SK-N-SH (cell line): Measurements from ENCODE around the gene MIXL1. TPM values are rescaled to one million over a fixed set of nuclear protein-coding genes. Genes with fewer than 3 reads are reported as not detected.

Experiments used
- CTCF ChIA-PET: fragments of 300-600, 350-600 bp; formaldehyde crosslinking; extraction: SDS; loops from one replicate; lab custom pipeline; 2021; lab: Yijun Ruan, JAX
- POLR2A ChIA-PET: fragments of 350-600 bp; sonication (Branson Sonifier 250); formaldehyde crosslinking; extraction: SDS; loops from one replicate; lab custom pipeline; 2020; ENCODE audit warnings: antibody characterized with exemption, inconsistent platforms; lab: Yijun Ruan, JAX
- DNase-seq: peaks from one replicate; pipeline ENCODE4 v3.0.0; 2012
- H2AFZ ChIP-seq: fragments of 200-600 bp; sonication (generic); 2 replicates; pipeline ENCODE4 v1.8.1; 2016; ENCODE audit warnings: antibody characterized with exemption, mild to moderate bottlenecking, low read depth
- H3F3A ChIP-seq: fragments of 200-600 bp; sonication (generic); replicated peaks from 2 replicates; pipeline ENCODE3; 2016; ENCODE audit warnings: antibody characterized with exemption, mild to moderate bottlenecking; ENCODE audit not compliant: insufficient read depth
- H3K27ac ChIP-seq, 2 experiments: fragments of 200-500 bp in 1 of 2; fragments of 200-600 bp in 1 of 2; sonication (Bioruptor generic) in 1 of 2; sonication (generic), shearing (Covaris generic) in 1 of 2; 2 replicates each; pipeline versions ENCODE4 v1.5.1 to v1.6.1; 2014 to 2016; ENCODE audit warnings: low read depth in 2 of 2, inconsistent platforms in 1 of 2, low read length in 1 of 2, mild to moderate bottlenecking in 1 of 2, mixed read lengths in 1 of 2
- H3K27me3 ChIP-seq: fragments of 200-600 bp; sonication (generic), shearing (Covaris generic); 2 replicates; pipeline ENCODE4 v1.6.1; 2016; ENCODE audit warnings: mixed run types; ENCODE audit not compliant: insufficient read depth
- H3K36me3 ChIP-seq, 2 experiments: fragments of 200-500 bp in 1 of 2; fragments of 200-600 bp in 1 of 2; sonication (Bioruptor generic) in 1 of 2; sonication (generic) in 1 of 2; replicated peaks in 1 of 2; 2 replicates each; pipeline versions ENCODE3 to v1.5.1; 2014 to 2016; ENCODE audit warnings: low read length in 1 of 2, mild to moderate bottlenecking in 1 of 2; ENCODE audit not compliant: insufficient read depth in 2 of 2, control insufficient read depth in 1 of 2
- H3K4me1 ChIP-seq, 2 experiments: fragments of 200-500 bp in 1 of 2; fragments of 200-600 bp in 1 of 2; sonication (Bioruptor generic) in 1 of 2; sonication (generic), shearing (Covaris generic) in 1 of 2; 2 replicates each; pipeline versions ENCODE4 v1.5.1 to v1.6.1; 2014 to 2016; ENCODE audit warnings: low read depth in 1 of 2, low read length in 1 of 2, mixed run types in 1 of 2; ENCODE audit not compliant: insufficient read depth in 2 of 2, control insufficient read depth in 1 of 2
- H3K4me2 ChIP-seq: fragments of 200-600 bp; sonication (generic), shearing (Covaris generic); 2 replicates; pipeline ENCODE4 v1.6.1; 2017; ENCODE audit warnings: mixed run types
- H3K4me3 ChIP-seq, 2 experiments: fragments of 200-500 bp in 1 of 2; fragments of 200-600 bp in 1 of 2; sonication (Bioruptor generic) in 1 of 2; sonication (generic), shearing (Covaris generic) in 1 of 2; 2 replicates each; pipeline versions ENCODE4 v1.5.1 to v1.8.1; 2014 to 2016; ENCODE audit warnings: low read depth in 2 of 2, inconsistent platforms in 1 of 2, low read length in 1 of 2, mild to moderate bottlenecking in 1 of 2, mixed read lengths in 1 of 2, moderate library complexity in 1 of 2
- H3K79me2 ChIP-seq: fragments of 200-600 bp; sonication (generic); 2 replicates; pipeline ENCODE4 v1.8.1; 2017; ENCODE audit warnings: mild to moderate bottlenecking; ENCODE audit not compliant: insufficient read depth
- H3K9ac ChIP-seq: fragments of 200-600 bp; sonication (generic); 2 replicates; pipeline ENCODE4 v1.6.1; 2017; ENCODE audit warnings: mixed run types
- H3K9me2 ChIP-seq: fragments of 200-600 bp; sonication (generic); 2 replicates; pipeline ENCODE4 v1.6.1; 2017; ENCODE audit warnings: mixed run types
- H3K9me3 ChIP-seq: fragments of 200-600 bp; sonication (generic); 2 replicates; pipeline ENCODE4 v1.6.1; 2017; ENCODE audit warnings: mixed run types, mild to moderate bottlenecking, moderate library complexity
- H4K20me1 ChIP-seq: fragments of 200-600 bp; sonication (generic); 2 replicates; pipeline ENCODE4 v1.6.1; 2017; ENCODE audit warnings: mild to moderate bottlenecking, mixed run types; ENCODE audit not compliant: insufficient read depth
- CHD2 ChIP-seq: fragments of 150-350 bp; IDR thresholded peaks from 2 replicates; pipeline ENCODE4 v1.6.1; 2018; ENCODE audit warnings: low read length; ENCODE audit not compliant: partially characterized antibody
- ELF1 ChIP-seq: IDR thresholded peaks from 2 replicates; pipeline ENCODE4 v1.4.0; 2012
- EP300 ChIP-seq, 2 experiments: IDR thresholded peaks; 2 replicates each; pipeline versions ENCODE4 v1.4.0 to v1.6.1; 2012; ENCODE audit warnings: borderline replicate concordance in 1 of 2, low read depth in 1 of 2, low read length in 1 of 2
- FOSL2 ChIP-seq: IDR thresholded peaks from 2 replicates; pipeline ENCODE4 v1.4.0; 2012; ENCODE audit warnings: low read depth, mild to moderate bottlenecking, moderate library complexity, borderline replicate concordance
- GATA2 ChIP-seq: sonication (generic); formaldehyde crosslinking; IDR thresholded peaks from 2 replicates; pipeline ENCODE4 v1.5.0; 2020; ENCODE audit warnings: mild to moderate bottlenecking, missing genetic modification reagents
- JUND ChIP-seq: IDR thresholded peaks from 2 replicates; pipeline ENCODE4 v1.4.0; 2012
- MEF2A ChIP-seq: IDR thresholded peaks from 2 replicates; pipeline ENCODE4 v1.4.0; 2012; ENCODE audit warnings: low read depth, borderline replicate concordance
- MXI1 ChIP-seq: IDR thresholded peaks from 2 replicates; pipeline ENCODE4 v1.6.1; 2012; ENCODE audit warnings: mild to moderate bottlenecking, low read depth, low read length, improper control_type of control experiment
- NFIC ChIP-seq: IDR thresholded peaks from 2 replicates; pipeline ENCODE4 v1.4.0; 2012; ENCODE audit warnings: borderline replicate concordance
- RAD21 ChIP-seq: IDR thresholded peaks from 2 replicates; pipeline ENCODE4 v1.6.1; 2012; ENCODE audit warnings: mild to moderate bottlenecking, low read length
- RCOR1 ChIP-seq: fragments of 150-350 bp; IDR thresholded peaks from 2 replicates; pipeline ENCODE4 v1.6.1; 2017; ENCODE audit warnings: antibody characterized with exemption, low read length
- REST ChIP-seq: IDR thresholded peaks from 2 replicates; pipeline ENCODE4 v1.6.1; 2012; ENCODE audit warnings: mild to moderate bottlenecking, low read depth, low read length, moderate library complexity
- RXRA ChIP-seq: IDR thresholded peaks from 2 replicates; pipeline ENCODE4 v1.4.0; 2012; ENCODE audit warnings: low read depth, mild to moderate bottlenecking, borderline replicate concordance
- TEAD4 ChIP-seq: IDR thresholded peaks from 2 replicates; pipeline ENCODE4 v1.4.0; 2012; ENCODE audit warnings: mild to moderate bottlenecking, borderline replicate concordance; ENCODE audit not compliant: insufficient read depth
- WGBS: methylation state at CpG from one replicate; pipeline ENCODE4 v1.1.6; 2017; ENCODE audit warnings: low lambda C conversion rate; 5-methylcytosine and 5-hydroxymethylcytosine counted together
- polyA plus RNA-seq, 3 experiments: library from polyadenylated mRNA; depleted of rRNA; stranded (reverse); fragments of >200 nt; gene quantifications; 2 replicates each; pipeline ENCODE4 v1.2.3, GENCODE V29; 2012
- TF ChIP-seq, protein P1 (sequence below): fragments of 200-600 bp; sonication (generic); IDR thresholded peaks from 2 replicates; pipeline ENCODE4 v1.6.1; 2017; ENCODE audit warnings: antibody characterized with exemption, mild to moderate bottlenecking, moderate library complexity
- TF ChIP-seq, protein P2 (sequence below): IDR thresholded peaks from 2 replicates; pipeline ENCODE4 v1.4.0; 2012; ENCODE audit warnings: low read depth, borderline replicate concordance
- TF ChIP-seq, protein P3 (sequence below): fragments of 150-350 bp; IDR thresholded peaks from 2 replicates; pipeline ENCODE4 v1.6.1; 2017; ENCODE audit warnings: antibody characterized with exemption, low read length, low read depth, borderline replicate concordance

MIXL1 gene
- polyA plus RNA-seq, 1 of the 3 experiments (the other 2 are of a cell fraction), result 0.03 TPM

GRCh38 chr1:226233806-226234205 lies 10.3 kb downstream of the MIXL1 start (continued):
- TF ChIP-seq EP300 (IDR thresholded peaks at IDR 0.05; ENCODE audit: borderline replicate concordance in 1 of 2, low read depth in 1 of 2, low read length in 1 of 2) (no peak), FOSL2 (no peak), GATA2 (no peak), RXRA (no peak), JUND (no peak), RAD21 (no peak), TEAD4 (no peak), ELF1 (no peak), RCOR1 (no peak), CHD2 (no peak)

- Histone ChIP-seq H4K20me1 (no peaks in the 10 kb centered on the region), H3K4me3 (no peak overlapping the region), H3K9me2 (no peaks in the 10 kb centered on the region), H3K27ac (no peak overlapping the region), H3F3A (peaks cover 3% of the 10 kb centered on the region), H3K4me1 (no peaks in the 10 kb centered on the region), H3K4me2 (no peak overlapping the region)
- POLR2A ChIA-PET, result no interaction called here
- CTCF ChIA-PET, result interaction anchor here (0.7 to 1.4 kb wide), 2 partner anchors 69 to 112 kb away, joined by 3 to 4 read pairs; no protein-coding TSS in a partner anchor
- 89% methylated on average over 1 of the region's 1 CpG for WGBS
- TF ChIP-seq, protein P1, sequence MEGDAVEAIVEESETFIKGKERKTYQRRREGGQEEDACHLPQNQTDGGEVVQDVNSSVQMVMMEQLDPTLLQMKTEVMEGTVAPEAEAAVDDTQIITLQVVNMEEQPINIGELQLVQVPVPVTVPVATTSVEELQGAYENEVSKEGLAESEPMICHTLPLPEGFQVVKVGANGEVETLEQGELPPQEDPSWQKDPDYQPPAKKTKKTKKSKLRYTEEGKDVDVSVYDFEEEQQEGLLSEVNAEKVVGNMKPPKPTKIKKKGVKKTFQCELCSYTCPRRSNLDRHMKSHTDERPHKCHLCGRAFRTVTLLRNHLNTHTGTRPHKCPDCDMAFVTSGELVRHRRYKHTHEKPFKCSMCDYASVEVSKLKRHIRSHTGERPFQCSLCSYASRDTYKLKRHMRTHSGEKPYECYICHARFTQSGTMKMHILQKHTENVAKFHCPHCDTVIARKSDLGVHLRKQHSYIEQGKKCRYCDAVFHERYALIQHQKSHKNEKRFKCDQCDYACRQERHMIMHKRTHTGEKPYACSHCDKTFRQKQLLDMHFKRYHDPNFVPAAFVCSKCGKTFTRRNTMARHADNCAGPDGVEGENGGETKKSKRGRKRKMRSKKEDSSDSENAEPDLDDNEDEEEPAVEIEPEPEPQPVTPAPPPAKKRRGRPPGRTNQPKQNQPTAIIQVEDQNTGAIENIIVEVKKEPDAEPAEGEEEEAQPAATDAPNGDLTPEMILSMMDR, result no peak
- TF ChIP-seq EP300 (IDR thresholded peaks at IDR 0.05; ENCODE audit: borderline replicate concordance in 1 of 2, low read depth in 1 of 2, low read length in 1 of 2), result no peak
- TF ChIP-seq, protein P2, sequence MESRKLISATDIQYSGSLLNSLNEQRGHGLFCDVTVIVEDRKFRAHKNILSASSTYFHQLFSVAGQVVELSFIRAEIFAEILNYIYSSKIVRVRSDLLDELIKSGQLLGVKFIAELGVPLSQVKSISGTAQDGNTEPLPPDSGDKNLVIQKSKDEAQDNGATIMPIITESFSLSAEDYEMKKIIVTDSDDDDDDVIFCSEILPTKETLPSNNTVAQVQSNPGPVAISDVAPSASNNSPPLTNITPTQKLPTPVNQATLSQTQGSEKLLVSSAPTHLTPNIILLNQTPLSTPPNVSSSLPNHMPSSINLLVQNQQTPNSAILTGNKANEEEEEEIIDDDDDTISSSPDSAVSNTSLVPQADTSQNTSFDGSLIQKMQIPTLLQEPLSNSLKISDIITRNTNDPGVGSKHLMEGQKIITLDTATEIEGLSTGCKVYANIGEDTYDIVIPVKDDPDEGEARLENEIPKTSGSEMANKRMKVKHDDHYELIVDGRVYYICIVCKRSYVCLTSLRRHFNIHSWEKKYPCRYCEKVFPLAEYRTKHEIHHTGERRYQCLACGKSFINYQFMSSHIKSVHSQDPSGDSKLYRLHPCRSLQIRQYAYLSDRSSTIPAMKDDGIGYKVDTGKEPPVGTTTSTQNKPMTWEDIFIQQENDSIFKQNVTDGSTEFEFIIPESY, result no peak
- no peak for TF ChIP-seq TEAD4
- TF ChIP-seq, all 33 proteins: peak for 0
- peaks cover 13 to 15% of the 10 kb centered on the region in 2 experiments for H3K36me3 ChIP-seq
- H3K79me2 ChIP-seq, result no peaks in the 10 kb centered on the region
- H3K9ac ChIP-seq, result no peak overlapping the region
- DNase-seq, result no peak
- H2AFZ ChIP-seq, result no peak overlapping the region
- H3K27me3 ChIP-seq, result no peaks in the 10 kb centered on the region
- no peaks in the 10 kb centered on the region for H3K9me3 ChIP-seq
These were observed 13.4 kb downstream of the MIXL1 start for GRCh38 chr1:226236826-226237225.

DNA sequence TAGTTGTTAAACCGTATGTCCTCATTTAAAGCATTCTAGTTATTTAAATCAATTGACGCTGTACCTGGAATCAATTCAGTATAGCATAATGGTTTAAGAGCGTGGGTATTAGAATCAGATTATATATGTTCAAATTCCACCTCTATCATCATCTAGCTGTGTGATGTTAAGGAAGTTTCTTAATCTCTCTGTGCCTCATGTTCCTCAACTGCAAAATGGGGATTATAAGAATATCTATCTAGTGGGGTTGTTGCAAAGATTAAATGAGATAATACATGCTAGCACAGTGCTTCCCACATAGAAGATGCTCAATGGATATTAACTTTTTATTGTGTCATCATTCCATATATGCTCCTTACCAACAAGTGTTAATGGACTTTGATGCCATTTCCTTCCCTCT lies 16.0 kb downstream of the MIXL1 start:
- WGBS, result 96% methylated on average over 3 of the region's 3 CpGs
- Histone ChIP-seq H3K27ac (no peak overlapping the region), H3K79me2 (no peaks in the 10 kb centered on the region), H3F3A (no peaks in the 10 kb centered on the region), H3K4me3 (no peak overlapping the region), H3K9ac (no peak overlapping the region), H2AFZ (no peak overlapping the region), H3K36me3 (peaks cover 0 to 21% of the 10 kb centered on the region in 2 experiments), H4K20me1 (no peaks in the 10 kb centered on the region), H3K9me2 (no peaks in the 10 kb centered on the region), H3K27me3 (no peaks in the 10 kb centered on the region), H3K4me2 (no peak overlapping the region), H3K9me3 (no peaks in the 10 kb centered on the region), H3K4me1 (no peaks in the 10 kb centered on the region)
- ChIA-PET CTCF (no interaction called here), POLR2A (no interaction called here)
- DNase-seq, result no peak
- TF ChIP-seq NFIC (no peak), RAD21 (no peak), MEF2A (no peak), MXI1 (no peak), EP300 (IDR thresholded peaks at IDR 0.05; ENCODE audit: borderline replicate concordance in 1 of 2, low read depth in 1 of 2, low read length in 1 of 2) (no peak), REST (no peak)
- TF ChIP-seq, protein P3, sequence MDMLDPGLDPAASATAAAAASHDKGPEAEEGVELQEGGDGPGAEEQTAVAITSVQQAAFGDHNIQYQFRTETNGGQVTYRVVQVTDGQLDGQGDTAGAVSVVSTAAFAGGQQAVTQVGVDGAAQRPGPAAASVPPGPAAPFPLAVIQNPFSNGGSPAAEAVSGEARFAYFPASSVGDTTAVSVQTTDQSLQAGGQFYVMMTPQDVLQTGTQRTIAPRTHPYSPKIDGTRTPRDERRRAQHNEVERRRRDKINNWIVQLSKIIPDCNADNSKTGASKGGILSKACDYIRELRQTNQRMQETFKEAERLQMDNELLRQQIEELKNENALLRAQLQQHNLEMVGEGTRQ, result no peak
